PC-3 (cell line): ENCODE data around the gene DND1.

Source experiments
- CTCF ChIP-seq: fragments of 300-600 bp; sonication (generic); conservative IDR thresholded peaks from 2 replicates; pipeline ENCODE4 v1.5.1; 2017; ENCODE audit warnings: antibody characterized with exemption, low read depth, mild to moderate bottlenecking, low read length
- EZH2 ChIP-seq: fragments of 300-600 bp; sonication (generic); IDR thresholded peaks from one replicate; pipeline ENCODE4 v1.6.1; 2017; ENCODE audit warnings: antibody characterized with exemption, mild to moderate bottlenecking, low read length; ENCODE audit not compliant: unreplicated experiment
- EZH2phosphoT487 ChIP-seq: fragments of 300-600 bp; sonication (generic); IDR thresholded peaks from 2 replicates; pipeline ENCODE4 v1.6.1; 2018; ENCODE audit warnings: mild to moderate bottlenecking, antibody characterized with exemption, low read length, borderline replicate concordance

DNA sequence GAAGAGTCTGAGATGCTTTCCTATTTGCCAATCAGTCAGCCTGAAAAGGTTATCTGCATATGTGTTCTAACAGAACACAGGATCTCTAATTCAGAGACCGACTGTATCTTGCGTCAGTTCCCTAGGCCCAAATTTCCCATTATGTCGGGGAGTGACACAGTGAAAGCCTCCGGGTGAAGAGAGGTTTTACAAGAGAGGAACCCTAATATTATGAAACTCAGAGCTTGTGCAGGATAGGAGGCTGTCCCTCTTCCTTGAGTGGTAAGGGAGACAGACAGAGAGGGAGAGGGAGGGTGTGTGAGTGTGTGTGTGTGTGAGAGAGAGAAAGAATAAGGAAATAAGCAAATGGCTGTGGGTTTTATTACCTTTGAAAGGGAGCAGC lies 42.3 kb downstream of the DND1 start:
- TF ChIP-seq CTCF (no peak), EZH2phosphoT487 (no peak), EZH2 (no peak)
